HEK293T (cell line): ENCODE measurements around the gene STXBP3.

Experiments used
- CTBP1 ChIP-seq: fragments of 450-650 bp; IDR thresholded peaks from 2 replicates; pipeline ENCODE4 v1.6.1; 2016; ENCODE audit warnings: borderline replicate concordance
- ELF4 ChIP-seq: fragments of 450-650 bp; IDR thresholded peaks from 2 replicates; pipeline ENCODE4 v1.6.1; 2017; ENCODE audit warnings: antibody characterized with exemption
- FOXM1 ChIP-seq: fragments of 450-650 bp; IDR thresholded peaks from 2 replicates; pipeline ENCODE4 v1.6.1; 2017; ENCODE audit warnings: mild to moderate bottlenecking, borderline replicate concordance
- TARDBP ChIP-seq: fragments of 450-650 bp; IDR thresholded peaks from 2 replicates; pipeline ENCODE4 v1.6.1; 2016

- no peak for TF ChIP-seq TARDBP
- no peak for TF ChIP-seq CTBP1
- TF ChIP-seq ELF4, result no peak
- no peak for TF ChIP-seq FOXM1
These were observed 57.1 kb downstream of the STXBP3 start for GRCh38 chr1:108803548-108803947.
